Measurements from ENCODE around the gene PXDN.

- no peak for TF ChIP-seq CTCF (IDR thresholded peaks at IDR 0.05)
- no peak for TF ChIP-seq POLR2A (IDR thresholded peaks at IDR 0.05)
These were observed 33.5 kb upstream of the PXDN start for GRCh38 chr2:1777781-1778180.

All from esophagus squamous epithelium (tissue), 4 donors.